Endothelial cell of umbilical vein (primary cell): ENCODE data around the gene TMEM130. TPM values are rescaled to one million over a fixed set of nuclear protein-coding genes. Genes with fewer than 3 reads are reported as not detected.

Experiments
- BruUV-seq: library from RNA; stranded (reverse); fragments of 400-500 nt; replicated peaks from 2 replicates; lab custom pipeline; 2021; lab: Mats Ljungman, UMichigan
- CTCF ChIA-PET: fragments of 300-600, 350-600 bp; sonication (Branson Sonifier 250); formaldehyde crosslinking; loops from one replicate; lab custom pipeline; 2021; ENCODE audit warnings: antibody characterized with exemption, inconsistent platforms; lab: Charles Lee
- POLR2A ChIA-PET: fragments of 300-600, 350-600 bp; sonication (Branson Sonifier 250); formaldehyde crosslinking; loops from one replicate; lab custom pipeline; 2021; ENCODE audit warnings: antibody characterized with exemption, inconsistent platforms; lab: Charles Lee
- DNase-seq: peaks from one replicate; pipeline ENCODE4 v3.0.0-alpha.2; 2011; ENCODE audit warnings: low read depth, low spot score
- FAIRE-seq: peaks from 2 replicates; lab custom pipeline; 2011; peaks lifted over from hg19 to GRCh38; lab: Jason Lieb, UNC
- H2AFZ ChIP-seq: 2 replicates; pipeline ENCODE4 v1.6.0; 2012; ENCODE audit warnings: low read depth, low read length, control low read depth, inconsistent platforms
- H3K27ac ChIP-seq: 2 replicates; pipeline ENCODE4 v1.5.1; 2011; ENCODE audit warnings: low read depth, mild to moderate bottlenecking, control low read depth, low read length, moderate library complexity; ENCODE audit not compliant: insufficient read depth
- H3K27me3 ChIP-seq, 2 experiments: 2 replicates each; pipeline versions ENCODE4 v1.6.0 to v1.6.1; 2011; ENCODE audit warnings: low read length in 2 of 2, mixed read lengths in 1 of 2; ENCODE audit not compliant: control insufficient read depth in 2 of 2, insufficient read depth in 2 of 2
- H3K36me3 ChIP-seq, 2 experiments: 2 replicates in 1 of 2; 3 replicates in 1 of 2; pipeline ENCODE4 v1.5.1; 2011; ENCODE audit warnings: low read length in 2 of 2, mild to moderate bottlenecking in 1 of 2, moderate library complexity in 1 of 2; ENCODE audit not compliant: control insufficient read depth in 2 of 2, insufficient read depth in 2 of 2; ENCODE audit errors: extremely low read depth in 1 of 2
- H3K4me1 ChIP-seq: 3 replicates; pipeline ENCODE4 v1.5.1; 2011; ENCODE audit warnings: mild to moderate bottlenecking, low read length; ENCODE audit not compliant: control insufficient read depth, insufficient read depth; ENCODE audit errors: extremely low read depth
- H3K4me2 ChIP-seq: 2 replicates; pipeline ENCODE4 v1.6.1; 2011; ENCODE audit warnings: low read length, control low read depth, mixed read lengths; ENCODE audit not compliant: insufficient read depth
- H3K4me3 ChIP-seq, 3 experiments: fragments of 200-600 bp in 1 of 3; sonication (generic), shearing (Covaris generic) in 1 of 3; replicated peaks in 1 of 3; 2 replicates each; pipeline ENCODE4 v1.5.1; 2011 to 2016; ENCODE audit warnings: control low read depth in 3 of 3, low read length in 3 of 3, mild to moderate bottlenecking in 2 of 3, inconsistent platforms in 1 of 3, low read depth in 1 of 3, moderate library complexity in 1 of 3; ENCODE audit not compliant: insufficient read depth in 1 of 3
- H3K79me2 ChIP-seq: 2 replicates; pipeline ENCODE4 v1.6.0; 2012; ENCODE audit warnings: low read length, inconsistent platforms; ENCODE audit not compliant: control insufficient read depth, insufficient read depth
- H3K9ac ChIP-seq: replicated peaks from 2 replicates; pipeline ENCODE3; 2011; ENCODE audit warnings: low read length, control low read depth; ENCODE audit not compliant: insufficient read depth; ENCODE audit errors: extremely low read depth
- H3K9me1 ChIP-seq: replicated peaks from 3 replicates; pipeline ENCODE4 v1.6.0; 2011; ENCODE audit warnings: mild to moderate bottlenecking, low read length; ENCODE audit not compliant: control insufficient read depth, insufficient read depth; ENCODE audit errors: extremely low read depth
- H3K9me3 ChIP-seq: replicated peaks from 2 replicates; pipeline ENCODE4 v1.5.1; 2012; ENCODE audit warnings: low read length, inconsistent platforms; ENCODE audit not compliant: control insufficient read depth, insufficient read depth
- H4K20me1 ChIP-seq: replicated peaks from 2 replicates; pipeline ENCODE3; 2011; ENCODE audit warnings: mild to moderate bottlenecking, low read length; ENCODE audit not compliant: control insufficient read depth, insufficient read depth; ENCODE audit errors: extremely low read depth
- FOS ChIP-seq: IDR thresholded peaks from 2 replicates; pipeline ENCODE4 v1.6.1; 2011; ENCODE audit warnings: mild to moderate bottlenecking, low read length, moderate library complexity, borderline replicate concordance; ENCODE audit not compliant: insufficient read depth
- MYC ChIP-seq: IDR thresholded peaks from one replicate; pipeline ENCODE4 v1.6.1; 2011; ENCODE audit warnings: mild to moderate bottlenecking, low read depth, low read length
- POLR2A ChIP-seq: IDR thresholded peaks from 2 replicates; pipeline ENCODE4 v1.6.1; 2012; ENCODE audit warnings: low read depth, mild to moderate bottlenecking, control low read depth, low read length
- POLR2AphosphoS5 ChIP-seq: IDR thresholded peaks from 2 replicates; pipeline ENCODE4 v1.6.1; 2012; ENCODE audit warnings: low read depth, mild to moderate bottlenecking, control low read depth, low read length, moderate library complexity; ENCODE audit not compliant: insufficient read depth
- dilution Hi-C: fragments of 300-500 bp; cut with MboI; formaldehyde crosslinking; loops from one replicate; pipeline ENCODE4 v1.15.0; 2019; ENCODE audit warnings: low sequenced_read_pairs; ENCODE audit not compliant: extremely low pct_ligation_motif_present
- intact Hi-C: fragments of 100-400 bp; cut with micrococcal nuclease; formaldehyde crosslinking; loops from one replicate; pipeline ENCODE4 v1.10.0; 2022
- polyA plus RNA-seq, 4 experiments: library from polyadenylated mRNA; depleted of rRNA in 3 of 4; stranded (reverse) in 3 of 4; unstranded in 1 of 4; fragments of >200 nt; gene quantifications; 2 replicates each; pipeline versions ENCODE4 v1.2.1 to v1.2.3, GENCODE V29; 2011 to 2012; ENCODE audit warnings: missing spikeins in 1 of 4
- total RNA-seq: library from RNA; stranded (reverse); gene quantifications from 2 replicates; pipeline ENCODE4 v1.2.3, GENCODE V29; 2021
- TF ChIP-seq, protein P1 (sequence below), 2 donors: IDR thresholded peaks; 1 replicate in 1 of 2; 2 replicates in 1 of 2; pipeline ENCODE4 v1.5.1; 2011; ENCODE audit warnings: low read length in 2 of 2, mild to moderate bottlenecking in 2 of 2, moderate library complexity in 2 of 2, control low read depth in 1 of 2, inconsistent platforms in 1 of 2, low read depth in 1 of 2; ENCODE audit not compliant: insufficient read depth in 1 of 2; ENCODE audit errors: extremely low read depth in 1 of 2
- TF ChIP-seq, protein P2 (sequence below): IDR thresholded peaks from 2 replicates; pipeline ENCODE4 v1.6.1; 2011; ENCODE audit not compliant: insufficient read depth, insufficient read length

Gene TMEM130
- total and polyA plus RNA-seq, 2 donors (not counting 3 experiments of a cell fraction or from before 2014, with no cell fraction given): not detected

DNA sequence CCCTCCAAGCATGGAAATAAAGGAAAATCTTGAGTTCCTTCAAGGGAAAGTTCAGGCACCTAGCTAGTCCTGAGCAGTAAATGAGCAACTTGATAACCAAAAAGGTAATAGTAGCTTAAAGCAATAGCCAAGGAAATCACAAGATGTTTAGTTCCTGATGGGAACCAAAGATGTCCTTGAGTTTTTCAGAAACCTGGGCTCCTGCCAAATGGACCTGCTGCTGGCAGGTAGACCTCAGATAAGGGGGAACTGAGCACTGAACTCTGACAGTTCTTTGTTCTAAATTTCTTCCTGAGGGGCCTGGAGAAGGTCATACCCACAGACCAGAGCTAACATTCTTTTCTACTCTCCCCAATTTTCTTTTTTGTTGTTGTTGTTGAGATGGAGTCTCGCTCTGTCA, 48.5 kb downstream of the TMEM130 start:
- no peak for FAIRE-seq
- H3K27ac ChIP-seq: no peak overlapping the region
- CTCF ChIA-PET: interaction anchor here (1.7 kb wide), 1 partner anchor 10 kb away, joined by 8 read pairs; no protein-coding TSS in a partner anchor

More for the DNA sequence above, 48.5 kb downstream of the TMEM130 start:
- BruUV-seq: no TSS peak
- POLR2A ChIA-PET: no interaction called here
- no peak overlapping the region for H3K4me2 ChIP-seq
- no peak overlapping the region for H3K4me3 ChIP-seq
- no peak for DNase-seq
- H3K27me3 ChIP-seq: no peaks in the 10 kb centered on the region
- no peak overlapping the region for H3K9ac ChIP-seq
- intact Hi-C loops: no loop called here
- dilution Hi-C loops: no loop called here
- H3K4me1 ChIP-seq: no peaks in the 10 kb centered on the region
- H3K36me3 ChIP-seq: no peaks in the 10 kb centered on the region
- H3K79me2 ChIP-seq: no peaks in the 10 kb centered on the region
- H3K9me1 ChIP-seq: no peaks in the 10 kb centered on the region
- H2AFZ ChIP-seq: no peak overlapping the region
- TF ChIP-seq FOS: no peak
- TF ChIP-seq, protein P1, sequence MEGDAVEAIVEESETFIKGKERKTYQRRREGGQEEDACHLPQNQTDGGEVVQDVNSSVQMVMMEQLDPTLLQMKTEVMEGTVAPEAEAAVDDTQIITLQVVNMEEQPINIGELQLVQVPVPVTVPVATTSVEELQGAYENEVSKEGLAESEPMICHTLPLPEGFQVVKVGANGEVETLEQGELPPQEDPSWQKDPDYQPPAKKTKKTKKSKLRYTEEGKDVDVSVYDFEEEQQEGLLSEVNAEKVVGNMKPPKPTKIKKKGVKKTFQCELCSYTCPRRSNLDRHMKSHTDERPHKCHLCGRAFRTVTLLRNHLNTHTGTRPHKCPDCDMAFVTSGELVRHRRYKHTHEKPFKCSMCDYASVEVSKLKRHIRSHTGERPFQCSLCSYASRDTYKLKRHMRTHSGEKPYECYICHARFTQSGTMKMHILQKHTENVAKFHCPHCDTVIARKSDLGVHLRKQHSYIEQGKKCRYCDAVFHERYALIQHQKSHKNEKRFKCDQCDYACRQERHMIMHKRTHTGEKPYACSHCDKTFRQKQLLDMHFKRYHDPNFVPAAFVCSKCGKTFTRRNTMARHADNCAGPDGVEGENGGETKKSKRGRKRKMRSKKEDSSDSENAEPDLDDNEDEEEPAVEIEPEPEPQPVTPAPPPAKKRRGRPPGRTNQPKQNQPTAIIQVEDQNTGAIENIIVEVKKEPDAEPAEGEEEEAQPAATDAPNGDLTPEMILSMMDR (IDR thresholded peaks at IDR 0.05; ENCODE audit: extremely low read depth in 1 of 2, insufficient read depth in 1 of 2, low read depth in 1 of 2, low read length in 2 of 2): no peak
- no peak for TF ChIP-seq POLR2A
- TF ChIP-seq MYC: no peak
- TF ChIP-seq, protein P2, sequence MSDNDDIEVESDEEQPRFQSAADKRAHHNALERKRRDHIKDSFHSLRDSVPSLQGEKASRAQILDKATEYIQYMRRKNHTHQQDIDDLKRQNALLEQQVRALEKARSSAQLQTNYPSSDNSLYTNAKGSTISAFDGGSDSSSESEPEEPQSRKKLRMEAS: no peak
- TF ChIP-seq POLR2AphosphoS5: no peak
- H3K9me3 ChIP-seq: no peaks in the 10 kb centered on the region
- no peaks in the 10 kb centered on the region for H4K20me1 ChIP-seq
